Parathyroid adenoma (tissue), 2 donors: ENCODE measurements around the gene FSIP1.

ENCODE experiments used
- H2AFZ ChIP-seq: fragments of 300-600 bp; sonication (generic); one replicate; pipeline ENCODE4 v1.7.0; 2017; ENCODE audit warnings: antibody characterized with exemption, mild to moderate bottlenecking
- H3K27ac ChIP-seq: fragments of 300-600 bp; sonication (generic); one replicate; pipeline ENCODE4 v1.7.0; 2017
- H3K27me3 ChIP-seq: fragments of 300-600 bp; sonication (generic); one replicate; pipeline ENCODE4 v1.7.0; 2017; ENCODE audit warnings: low read length; ENCODE audit not compliant: control insufficient read depth, insufficient read depth
- H3K36me3 ChIP-seq: fragments of 300-600 bp; sonication (generic); one replicate; pipeline ENCODE4 v1.7.0; 2017; ENCODE audit warnings: low read length; ENCODE audit not compliant: control insufficient read depth, insufficient read depth
- H3K4me1 ChIP-seq: fragments of 300-600 bp; sonication (generic); one replicate; pipeline ENCODE4 v1.7.0; 2017; ENCODE audit warnings: control low read depth
- H3K4me2 ChIP-seq: fragments of 300-600 bp; sonication (generic); one replicate; pipeline ENCODE4 v1.7.0; 2017; ENCODE audit warnings: low read length
- H3K4me3 ChIP-seq: fragments of 300-600 bp; sonication (generic); one replicate; pipeline ENCODE4 v1.7.0; 2017; ENCODE audit warnings: low read depth, low read length
- H3K79me2 ChIP-seq: fragments of 300-600 bp; sonication (generic); one replicate; pipeline ENCODE4 v1.7.0; 2017; ENCODE audit warnings: control low read depth
- H3K9ac ChIP-seq: fragments of 300-600 bp; sonication (generic); one replicate; pipeline ENCODE4 v1.7.0; 2017; ENCODE audit warnings: mild to moderate bottlenecking
- H3K9me3 ChIP-seq: fragments of 300-600 bp; sonication (generic); one replicate; pipeline ENCODE4 v1.7.0; 2017; ENCODE audit warnings: low read length; ENCODE audit not compliant: control insufficient read depth
- CTCF ChIP-seq: fragments of 300-600 bp; sonication (generic); IDR thresholded peaks from one replicate; pipeline ENCODE4 v1.7.0; 2017; ENCODE audit warnings: antibody characterized with exemption, mild to moderate bottlenecking
- donor health status: primary hyperparathyroidism.

FSIP1 gene

GRCh38 chr15:39663704-39664250 lies 118.9 kb downstream of the FSIP1 start:
- Histone ChIP-seq H3K27ac (no peak overlapping the region), H3K9me3 (no peaks in the 10 kb centered on the region), H3K9ac (no peak overlapping the region), H3K79me2 (no peaks in the 10 kb centered on the region), H3K36me3 (no peaks in the 10 kb centered on the region), H3K4me1 (no peaks in the 10 kb centered on the region), H3K4me2 (no peak overlapping the region), H2AFZ (no peak overlapping the region), H3K27me3 (no peaks in the 10 kb centered on the region), H3K4me3 (no peak overlapping the region)
- TF ChIP-seq CTCF = no peak

DNA sequence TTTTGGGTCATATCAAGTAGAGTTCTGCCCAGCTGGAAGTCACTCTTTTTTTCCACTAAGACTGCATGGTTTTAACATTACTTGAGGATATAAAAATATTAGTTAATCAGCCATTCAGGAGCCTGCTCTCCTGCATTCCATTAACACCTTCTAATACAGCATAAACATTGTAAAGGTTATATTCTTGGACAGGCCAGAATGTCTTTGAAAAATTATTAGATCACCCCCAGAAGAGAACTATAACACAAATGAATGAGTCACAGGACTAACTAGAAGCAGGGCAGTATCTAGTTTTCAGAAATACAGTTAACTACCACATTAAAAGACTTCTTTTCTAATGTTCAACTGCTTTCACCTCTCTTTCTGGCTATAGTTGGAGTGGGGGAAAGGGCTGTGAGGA lies 120.9 kb downstream of the FSIP1 start:
- Histone ChIP-seq H3K27ac (no peak overlapping the region), H3K4me2 (no peak overlapping the region), H3K4me1 (no peaks in the 10 kb centered on the region), H3K79me2 (no peaks in the 10 kb centered on the region), H3K4me3 (no peak overlapping the region), H3K27me3 (no peaks in the 10 kb centered on the region), H3K9ac (no peak overlapping the region), H3K9me3 (no peaks in the 10 kb centered on the region), H2AFZ (no peak overlapping the region), H3K36me3 (no peaks in the 10 kb centered on the region)
- no peak for TF ChIP-seq CTCF

DNA sequence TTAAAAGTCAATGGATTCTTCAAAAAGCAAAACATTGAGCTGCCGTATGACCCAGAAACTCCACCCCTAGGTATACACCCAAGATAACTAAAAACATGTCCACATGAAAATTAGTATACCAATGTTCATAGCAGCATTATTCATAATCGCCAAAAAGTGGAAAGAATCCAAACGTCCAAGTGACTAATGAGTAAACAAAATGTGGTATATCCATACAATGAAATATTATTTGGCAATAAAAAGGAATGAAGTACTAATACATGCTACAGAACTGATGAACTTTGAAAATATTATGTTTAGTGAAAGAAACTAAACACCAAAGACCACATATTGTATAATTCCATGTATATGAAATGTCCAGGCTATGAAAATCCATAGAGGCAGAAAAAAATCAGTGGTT lies 123.9 kb downstream of the FSIP1 start:
- no peak for TF ChIP-seq CTCF
- Histone ChIP-seq H3K4me1 (no peaks in the 10 kb centered on the region), H3K27ac (no peak overlapping the region), H3K36me3 (no peaks in the 10 kb centered on the region), H3K4me3 (no peak overlapping the region), H3K27me3 (no peaks in the 10 kb centered on the region), H3K4me2 (no peak overlapping the region), H3K9ac (no peak overlapping the region), H3K79me2 (no peaks in the 10 kb centered on the region), H3K9me3 (no peaks in the 10 kb centered on the region), H2AFZ (no peak overlapping the region)

GRCh38 chr15:39657668-39658067 lies 125.0 kb downstream of the FSIP1 start:
- H3K36me3 ChIP-seq = no peaks in the 10 kb centered on the region
- H3K4me2 ChIP-seq = no peak overlapping the region

More at GRCh38 chr15:39657668-39658067, 125.0 kb downstream of the FSIP1 start:
- Histone ChIP-seq H2AFZ (no peak overlapping the region), H3K4me1 (no peaks in the 10 kb centered on the region), H3K27me3 (no peaks in the 10 kb centered on the region), H3K79me2 (no peaks in the 10 kb centered on the region), H3K9me3 (no peaks in the 10 kb centered on the region), H3K4me3 (no peak overlapping the region), H3K27ac (no peak overlapping the region), H3K9ac (no peak overlapping the region)
- no peak for TF ChIP-seq CTCF
